Measurements from ENCODE around the gene ADCY6.

The ADCY6 gene

DNA sequence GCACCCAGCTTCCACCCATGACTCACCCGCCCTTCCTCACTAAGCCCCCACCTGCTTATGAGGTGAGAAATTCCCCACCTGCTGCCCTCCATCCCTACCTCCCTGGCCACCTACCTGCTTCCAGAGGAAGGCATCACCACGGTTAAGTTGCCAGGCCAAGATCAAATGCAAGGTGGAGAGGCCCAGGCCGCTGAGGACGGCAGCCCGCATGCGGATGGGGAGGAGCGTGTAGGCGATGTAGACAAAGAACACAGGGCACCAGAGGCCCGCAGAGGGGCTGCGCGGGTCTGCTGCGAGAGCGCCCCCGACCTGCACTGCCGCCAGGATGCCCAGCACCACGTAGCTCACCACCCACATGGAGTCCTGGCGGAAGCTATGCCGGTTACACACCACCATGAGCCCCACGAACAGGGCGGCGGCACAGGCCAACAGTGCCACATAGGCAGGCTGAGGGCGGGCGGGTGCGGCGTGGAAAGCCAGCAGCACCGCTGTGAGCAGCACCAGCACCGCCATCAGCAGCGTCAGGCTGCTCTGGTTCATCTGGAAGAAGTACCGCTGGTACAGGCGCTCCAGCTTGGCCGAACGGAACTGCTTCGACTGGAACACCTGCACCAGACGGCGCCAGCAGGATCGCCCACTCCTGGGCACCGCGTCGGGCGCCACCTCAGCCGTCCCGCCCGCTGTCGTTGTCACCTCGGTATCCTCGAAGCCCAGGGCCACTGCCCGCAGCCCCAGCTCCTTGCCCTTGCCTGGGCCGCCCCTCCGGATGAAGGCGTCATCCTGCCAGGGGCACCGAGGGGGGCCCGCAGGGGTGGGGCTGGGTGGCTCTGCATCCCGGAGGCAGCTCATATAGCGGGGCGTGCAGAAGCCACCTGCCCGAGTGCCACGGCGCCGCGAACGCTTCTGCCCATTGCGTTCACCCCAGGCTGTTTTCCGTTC, 6.2 kb downstream of the ADCY6 start:
- no peak for DNase-seq

DNA sequence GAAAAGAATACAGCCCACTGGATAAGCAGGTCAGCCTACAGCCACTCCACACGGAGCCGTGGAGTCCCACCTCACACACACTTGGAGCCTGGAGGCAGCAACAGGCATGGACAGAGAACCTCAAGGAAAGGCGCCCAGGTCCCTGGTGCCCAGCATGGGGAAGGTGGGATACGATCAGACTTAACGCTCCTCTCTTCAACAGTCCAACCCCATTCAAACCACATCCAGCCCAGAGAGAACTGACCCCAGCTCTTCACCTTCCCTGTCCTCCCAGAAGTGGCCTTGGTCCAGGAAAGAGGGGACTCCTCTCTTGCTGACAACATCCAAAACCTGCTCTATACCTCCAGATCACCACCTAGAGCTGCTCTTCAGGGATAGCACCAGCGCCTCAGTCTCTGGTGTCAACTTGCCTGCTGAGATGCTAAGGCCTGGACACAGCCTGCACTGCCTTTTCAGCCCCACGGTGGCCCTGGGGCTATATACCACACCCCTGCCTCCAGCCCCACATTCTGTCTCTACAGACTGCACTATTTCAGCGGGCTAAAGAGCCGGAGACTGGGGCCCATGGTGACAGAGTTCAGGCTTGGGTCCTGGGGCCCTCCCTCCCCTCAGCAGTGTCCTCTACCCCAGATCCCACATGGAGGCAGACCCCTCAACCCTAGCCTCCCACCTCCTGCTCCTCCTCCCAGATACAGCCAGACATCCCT, 7.0 kb downstream of the ADCY6 start:
- no peak for DNase-seq

DNA sequence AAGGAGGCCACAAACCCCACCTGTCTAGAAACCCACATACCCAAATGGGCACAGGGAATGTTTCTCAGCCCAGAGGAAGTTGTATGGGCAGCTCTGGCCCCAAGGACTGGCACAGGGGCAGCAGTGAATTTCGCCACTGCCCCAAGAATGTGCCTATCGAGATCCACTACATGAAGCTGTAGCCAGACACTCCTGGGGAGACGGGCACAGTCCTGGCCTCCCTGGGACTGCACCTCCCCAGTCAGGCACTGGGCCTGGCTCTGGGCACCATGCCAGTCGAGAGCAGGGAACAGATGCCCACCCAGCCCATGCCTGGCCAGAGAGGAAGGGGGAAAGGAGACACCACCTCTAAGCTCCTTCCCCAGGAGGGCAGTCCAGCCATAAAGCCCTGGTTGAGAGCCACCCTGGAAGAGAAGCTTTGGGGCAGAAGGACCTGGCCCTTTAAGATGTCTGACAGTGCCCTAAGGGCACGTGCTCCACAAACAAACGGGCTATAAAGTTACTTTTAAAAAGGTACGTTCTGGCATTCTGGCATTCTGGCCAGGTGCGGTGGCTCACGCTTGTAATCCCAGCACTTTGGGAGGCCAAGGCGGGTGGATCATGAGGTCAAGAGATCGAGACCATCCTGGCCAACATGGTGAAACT, 8.4 kb downstream of the ADCY6 start:
- no peak for DNase-seq

DNA sequence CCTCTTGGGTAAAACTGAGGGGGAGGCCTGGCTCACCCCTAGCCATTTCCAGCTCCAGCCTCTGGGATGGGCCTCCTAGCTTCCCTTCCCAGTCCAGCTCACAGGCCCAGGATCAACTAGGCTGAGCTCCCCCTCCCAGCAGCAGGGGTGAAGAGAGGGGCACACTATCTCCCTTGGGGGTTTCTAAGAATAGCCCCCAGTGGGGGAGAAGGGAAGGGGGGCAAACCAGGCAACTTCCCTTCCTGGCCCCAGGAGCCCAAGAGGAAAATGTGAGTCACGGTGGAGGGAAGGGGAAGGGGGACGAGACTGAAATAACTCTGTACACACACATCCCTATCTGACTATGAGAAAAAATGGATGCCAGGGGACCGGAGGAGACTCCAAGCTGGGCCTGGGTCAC, 9.0 kb downstream of the ADCY6 start:
- DNase-seq, result peak; percentile 85

DNA sequence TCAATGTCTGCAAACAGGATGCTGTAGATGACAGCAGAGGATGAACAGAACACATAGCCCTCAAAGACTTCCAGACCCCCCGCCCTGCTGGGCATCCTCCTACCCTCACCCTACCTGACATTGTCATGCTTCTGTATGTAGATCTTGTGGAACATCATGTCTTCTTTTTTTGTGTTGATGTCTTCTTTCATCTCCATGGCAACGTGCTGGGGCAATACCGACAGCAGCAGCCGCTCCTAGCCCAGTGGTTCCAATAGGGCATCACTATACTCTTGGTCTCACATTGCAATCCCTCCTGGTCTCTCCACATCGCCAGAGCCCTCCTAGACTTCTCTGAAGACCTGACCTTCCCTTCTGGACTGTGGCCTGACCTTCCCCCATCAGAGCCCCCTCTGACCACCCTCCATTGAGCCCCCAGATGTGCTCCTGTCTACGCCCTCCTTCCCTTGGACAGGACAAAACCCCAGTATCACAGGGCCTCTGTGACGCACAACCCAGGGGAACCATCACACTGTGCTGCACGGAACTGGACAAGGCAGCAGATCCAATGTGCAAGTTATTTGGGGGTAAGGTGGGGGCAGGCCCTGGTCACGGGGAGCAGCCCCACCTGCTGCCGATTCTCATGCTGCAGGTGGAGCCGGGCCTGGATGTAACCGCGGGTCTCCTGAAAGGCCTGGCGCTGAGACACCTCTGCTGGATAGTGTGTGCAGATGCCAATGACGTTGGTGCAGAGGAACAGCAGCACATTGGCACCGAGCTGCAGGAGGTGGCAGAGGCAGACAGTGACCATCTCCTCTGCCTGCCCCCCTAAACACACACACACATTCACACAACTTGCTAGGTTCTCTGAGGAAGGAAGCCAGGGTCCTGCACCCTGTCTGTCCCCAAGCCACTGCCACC, 11.1 kb downstream of the ADCY6 start:
- DNase-seq, result no peak

DNA sequence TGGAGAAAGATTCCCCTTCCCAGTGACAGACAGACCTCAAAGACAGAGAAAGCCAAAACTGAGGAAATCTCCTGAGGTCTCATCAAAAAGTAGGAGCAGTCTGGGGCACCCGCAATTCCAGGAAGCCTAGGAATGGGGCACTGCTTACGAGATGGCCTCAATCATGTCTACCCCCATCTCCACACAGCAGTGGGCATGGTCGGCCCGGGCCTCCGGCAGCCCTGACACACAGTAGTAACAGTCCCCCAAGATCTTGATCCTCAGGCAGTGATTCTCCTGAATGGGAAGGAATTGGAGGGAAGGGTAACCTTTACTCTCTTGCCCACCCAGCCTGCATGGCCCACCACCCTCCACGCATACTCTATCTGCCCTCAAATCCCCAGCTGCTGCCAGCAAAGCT, 11.9 kb downstream of the ADCY6 start:
- no peak for DNase-seq

DNA sequence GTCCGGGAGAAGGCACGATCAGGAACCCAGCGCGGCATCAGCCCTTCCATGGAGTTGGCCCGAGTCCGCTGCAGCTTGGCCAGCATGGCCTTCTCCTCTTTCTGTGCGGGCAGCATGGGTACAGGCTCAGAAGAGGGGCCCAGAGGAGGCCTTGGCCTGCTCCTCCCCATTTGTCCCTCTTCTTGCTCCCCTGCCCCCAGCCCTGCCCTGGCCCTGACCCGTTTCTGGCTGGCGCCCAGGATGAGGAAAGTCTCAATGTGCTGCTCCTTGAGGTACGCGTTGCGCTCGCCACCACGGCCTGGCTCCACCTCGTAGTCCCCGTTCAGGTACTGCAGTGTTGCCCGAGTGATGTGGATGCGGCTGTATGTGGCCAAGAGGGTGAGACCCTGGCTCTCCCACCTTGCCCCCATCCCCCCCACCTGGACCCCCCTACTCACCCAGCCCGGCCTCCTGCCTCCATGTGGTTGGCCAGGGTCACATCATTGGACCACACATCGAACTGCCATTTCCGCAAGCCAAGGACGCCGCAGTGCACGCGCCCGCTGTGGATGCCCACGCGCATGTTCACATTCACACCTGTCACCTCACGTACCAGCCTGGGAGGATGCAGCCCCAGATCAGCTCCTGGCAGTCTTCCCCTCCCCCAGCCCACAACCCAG, 12.8 kb downstream of the ADCY6 start:
- no peak for DNase-seq

DNA sequence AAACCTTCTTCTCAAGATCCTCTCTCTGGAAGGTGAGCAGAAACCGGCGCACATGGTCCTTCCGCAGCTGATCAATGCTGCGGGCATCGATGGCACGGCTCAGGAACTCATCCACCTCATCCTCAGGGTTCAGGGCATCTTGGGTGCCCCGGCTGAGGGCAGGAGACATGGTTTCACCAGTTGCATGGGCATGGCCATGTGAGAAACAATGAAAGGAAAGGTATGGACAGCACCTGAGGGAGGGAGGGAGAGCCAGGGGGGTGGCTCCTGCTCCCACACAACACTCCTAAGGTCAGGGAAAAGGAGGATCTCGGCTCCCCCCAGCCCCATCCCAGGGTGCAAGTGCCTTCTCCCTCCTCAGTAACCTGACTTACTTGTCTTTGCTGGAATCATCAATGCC, 13.6 kb downstream of the ADCY6 start:
- DNase-seq, result no peak

DNA sequence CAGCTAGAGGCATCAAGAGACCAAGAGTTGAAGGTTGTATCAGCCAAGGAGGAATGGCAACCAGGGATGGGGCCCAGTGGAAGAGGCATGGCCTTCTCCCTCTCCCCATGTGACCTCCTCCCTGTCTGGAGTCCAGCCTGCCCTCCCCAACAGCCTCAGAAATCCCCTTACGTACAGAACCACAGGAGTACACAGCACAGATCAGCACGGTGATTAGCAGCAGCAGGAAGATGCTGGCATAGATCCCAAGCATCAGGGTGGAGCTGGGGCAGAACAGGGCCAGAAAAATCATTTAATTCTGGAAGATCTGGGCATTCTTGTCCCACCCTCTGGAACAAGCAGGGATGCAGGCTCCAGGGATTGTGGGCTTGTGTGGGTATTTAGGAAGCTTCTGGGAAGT, 14.4 kb downstream of the ADCY6 start:
- DNase-seq, result no peak

DNA sequence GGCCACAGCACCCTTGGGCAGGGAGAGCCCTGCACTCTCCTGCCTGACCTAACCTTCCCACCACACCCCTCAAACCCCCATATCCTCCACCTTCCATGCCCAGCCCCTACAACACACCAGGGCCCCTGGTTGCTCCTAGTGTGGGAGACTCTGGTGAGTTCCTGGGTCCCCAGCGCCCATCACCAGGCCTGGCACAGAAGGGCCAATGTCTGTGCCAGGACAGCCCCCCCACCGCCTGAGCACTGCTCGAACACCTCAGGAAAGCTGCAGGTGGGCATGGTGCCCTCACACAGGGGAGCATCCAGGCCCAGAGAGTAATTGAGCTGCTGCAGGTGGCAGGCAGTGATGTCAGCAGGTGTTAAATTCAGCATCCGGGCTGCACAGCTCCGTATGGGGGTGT, 15.2 kb downstream of the ADCY6 start:
- DNase-seq, result no peak

DNA sequence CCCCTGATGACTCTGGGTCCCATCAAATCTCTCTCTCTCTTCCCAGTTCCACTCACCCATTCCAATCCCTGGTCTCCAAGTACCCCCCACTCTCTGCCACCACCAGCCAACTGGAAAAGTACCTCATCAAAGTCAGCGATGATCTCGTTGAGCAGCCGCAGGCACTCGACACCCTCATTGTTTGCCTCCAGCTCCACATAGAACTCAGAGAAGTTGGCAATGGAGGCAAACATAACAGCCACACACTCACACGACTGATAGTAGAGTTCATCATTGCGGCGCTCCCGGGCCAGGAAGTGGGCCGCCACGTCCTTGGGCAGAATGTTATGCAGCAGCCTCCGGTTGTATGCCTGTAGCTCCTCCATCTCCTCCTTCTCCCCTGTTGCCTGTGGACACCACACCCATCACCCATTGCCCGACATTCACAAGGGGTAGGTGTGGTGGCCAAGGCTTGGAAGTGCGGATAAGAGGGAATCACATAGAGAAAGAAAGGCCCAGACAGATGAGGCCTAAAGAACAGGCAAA, 17.2 kb downstream of the ADCY6 start:
- no peak for DNase-seq

DNA sequence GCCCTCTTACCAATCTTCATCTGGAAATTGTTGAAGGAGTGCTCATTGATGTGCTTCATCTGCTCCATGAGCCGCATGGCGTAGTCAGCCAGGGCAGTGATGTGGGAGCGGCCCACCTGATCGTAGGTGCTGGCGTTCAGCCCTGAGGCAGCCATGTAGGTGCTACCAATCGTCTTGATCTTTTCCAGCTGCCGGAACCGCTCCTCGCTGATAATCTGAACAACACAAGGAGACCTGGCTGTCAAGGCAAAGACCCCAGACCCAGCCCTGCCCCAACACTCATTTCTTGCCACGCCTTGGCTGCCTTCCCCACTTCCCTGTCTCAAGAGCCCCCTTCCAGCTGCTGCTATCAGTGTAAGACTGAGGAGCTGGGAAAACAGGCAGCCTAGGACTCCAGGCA, 18.1 kb downstream of the ADCY6 start:
- no peak for DNase-seq

DNA sequence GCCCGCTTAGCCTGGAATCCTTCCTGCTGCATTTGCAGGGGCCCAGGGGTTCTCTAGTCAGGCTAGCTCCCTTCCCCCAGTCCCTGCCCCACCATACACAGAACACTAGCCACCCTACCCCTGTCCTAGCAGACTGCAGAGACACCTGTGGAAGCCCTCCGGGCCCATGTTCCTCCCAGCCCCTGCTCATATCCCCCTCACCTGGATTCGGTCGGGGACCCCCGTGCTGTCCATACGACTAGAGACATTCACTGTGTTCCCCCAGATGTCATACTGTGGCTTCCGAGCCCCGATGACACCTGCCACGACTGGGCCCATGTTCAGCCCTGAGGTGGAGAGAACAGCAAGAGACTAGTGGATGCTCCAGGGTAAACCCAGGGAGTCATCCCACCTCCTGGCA, 20.2 kb downstream of the ADCY6 start:
- no peak for DNase-seq

DNA sequence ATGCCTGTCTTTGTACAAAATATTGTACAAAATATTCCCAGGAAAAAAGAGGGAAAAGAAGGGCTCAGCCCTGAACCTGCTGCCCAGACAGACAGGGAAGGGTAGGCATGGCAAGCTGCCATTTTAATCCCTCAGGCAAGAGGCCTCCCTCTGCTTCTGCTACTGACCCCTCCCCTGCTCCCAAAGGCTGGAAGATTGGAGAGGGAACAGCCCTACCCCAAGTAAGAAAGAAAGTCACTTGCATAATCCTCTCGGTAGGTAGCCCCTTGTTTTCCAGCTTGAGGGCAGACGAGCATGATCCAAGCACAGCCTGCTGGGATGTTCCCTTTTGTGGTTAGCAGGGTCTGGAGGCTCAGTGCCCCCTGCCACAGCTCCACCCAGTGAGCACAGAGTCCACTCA, 20.7 kb downstream of the ADCY6 start:
- DNase-seq, result no peak

DNA sequence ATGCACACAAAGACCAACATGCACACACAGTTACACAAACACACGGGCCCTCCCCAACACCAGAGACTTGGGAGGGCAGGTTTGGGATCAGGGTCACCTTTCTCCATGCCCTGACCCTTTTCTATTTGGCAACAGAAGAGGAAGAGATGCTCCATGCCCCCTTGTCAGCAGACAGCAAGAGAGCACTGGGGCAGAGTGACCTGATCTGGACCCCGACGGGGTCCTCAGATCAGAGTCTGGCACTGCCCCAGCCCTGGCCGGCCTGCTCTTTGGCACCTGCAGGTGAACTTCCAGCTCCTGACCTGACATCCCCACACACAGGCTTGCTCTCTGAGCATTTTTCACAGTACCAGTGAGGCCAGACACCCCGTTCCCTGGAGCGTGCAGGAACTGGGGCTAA, 21.4 kb downstream of the ADCY6 start:
- no peak for DNase-seq

DNA sequence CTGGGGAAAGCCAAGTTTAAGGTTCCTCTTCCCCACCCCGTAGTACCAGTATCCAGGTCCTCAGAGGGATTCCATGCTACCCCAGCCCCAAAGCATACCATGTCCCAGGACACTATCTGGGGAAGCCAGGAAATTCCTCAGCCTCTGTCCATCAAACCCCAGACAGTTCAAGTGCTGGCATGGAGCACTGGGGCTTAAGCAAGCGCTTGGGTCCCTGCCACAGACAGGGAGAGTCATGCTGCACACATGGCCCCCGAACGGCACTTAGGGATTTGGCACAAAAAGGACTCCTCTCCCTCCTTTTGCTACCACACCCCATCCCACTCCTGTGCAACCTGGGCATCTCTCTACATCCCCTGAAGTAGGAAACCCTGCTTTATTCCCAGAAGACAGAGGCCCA, 21.8 kb downstream of the ADCY6 start:
- no peak for DNase-seq

DNA sequence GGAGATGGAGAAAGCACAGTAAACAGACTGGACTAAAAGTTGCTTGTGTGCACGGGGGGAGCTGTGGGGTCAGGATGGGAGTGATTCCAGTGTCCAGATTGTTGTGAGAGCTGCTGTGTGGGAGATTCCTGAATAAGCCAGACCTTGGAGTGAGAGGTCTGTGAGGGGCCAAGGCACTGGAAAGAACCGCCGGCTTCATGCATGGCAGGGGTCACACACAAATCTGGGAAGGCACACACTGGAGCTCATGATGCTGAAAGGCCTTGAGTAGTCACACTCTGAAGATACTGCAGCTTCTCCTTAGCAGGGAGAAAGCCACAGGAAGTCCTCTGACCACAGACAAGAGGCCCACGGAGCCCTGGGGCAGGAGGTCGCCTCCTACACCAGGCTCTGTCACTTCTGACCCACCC, 23.1 kb downstream of the ADCY6 start:
- peak; percentile 87 for DNase-seq

DNA sequence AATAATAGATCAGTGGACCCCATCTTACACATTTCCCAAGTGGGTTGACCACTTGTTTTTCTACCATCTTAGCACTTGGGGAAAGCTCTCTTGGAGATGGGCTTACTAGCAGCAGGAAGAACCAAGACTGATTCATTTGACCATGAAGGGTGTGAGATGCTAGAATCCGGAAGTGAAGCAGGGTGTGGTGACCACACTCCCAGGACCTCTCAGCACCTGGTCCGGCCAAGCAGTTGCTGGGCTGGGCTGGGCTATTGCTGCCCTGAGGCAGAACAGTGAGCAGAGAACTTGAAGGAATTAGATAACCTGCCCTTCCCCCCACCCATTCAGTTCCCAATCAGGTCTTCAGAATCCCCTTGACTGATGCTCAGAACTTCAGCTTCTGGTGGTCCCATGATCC, 24.4 kb downstream of the ADCY6 start:
- DNase-seq, result peak; percentile 64

DNA sequence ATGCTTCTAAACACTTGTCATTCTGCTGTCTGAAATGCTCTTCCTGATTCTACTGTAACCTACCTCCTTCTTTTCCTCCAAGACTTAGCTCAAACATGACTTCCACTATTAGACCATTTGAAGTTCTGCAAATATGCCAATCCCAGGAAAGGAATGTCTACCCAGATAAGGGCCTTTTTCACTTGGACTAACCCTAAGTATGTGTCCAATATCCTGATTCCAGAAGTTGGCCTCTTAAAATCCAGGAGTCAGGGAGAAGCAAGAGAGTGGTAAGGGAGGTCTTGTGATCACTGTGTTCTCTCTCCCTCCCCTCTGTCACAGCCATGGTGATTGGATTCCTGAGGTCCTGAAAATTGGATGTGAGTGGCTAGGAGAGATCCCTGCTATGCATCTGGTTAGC, 30.2 kb downstream of the ADCY6 start:
- no peak for DNase-seq

DNA sequence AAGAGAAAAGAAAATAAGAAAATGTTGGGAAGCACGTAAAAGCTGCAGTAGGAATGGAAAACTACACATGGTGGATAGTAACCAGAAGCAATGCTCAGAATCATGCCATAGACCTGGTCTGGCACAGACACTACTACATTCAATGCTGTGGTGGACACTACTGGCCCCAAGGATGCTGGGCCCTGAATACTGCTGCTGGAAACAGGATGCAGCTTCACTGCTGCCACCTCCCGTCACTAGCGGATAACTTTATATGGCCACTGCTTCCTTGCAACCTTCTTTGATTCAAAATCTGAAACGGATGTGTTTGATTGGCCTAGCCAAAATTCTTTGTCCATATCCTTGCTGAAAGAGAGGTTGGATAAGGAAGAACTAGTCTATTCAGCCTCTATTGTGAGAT, 30.7 kb downstream of the ADCY6 start:
- DNase-seq, result no peak

DNA sequence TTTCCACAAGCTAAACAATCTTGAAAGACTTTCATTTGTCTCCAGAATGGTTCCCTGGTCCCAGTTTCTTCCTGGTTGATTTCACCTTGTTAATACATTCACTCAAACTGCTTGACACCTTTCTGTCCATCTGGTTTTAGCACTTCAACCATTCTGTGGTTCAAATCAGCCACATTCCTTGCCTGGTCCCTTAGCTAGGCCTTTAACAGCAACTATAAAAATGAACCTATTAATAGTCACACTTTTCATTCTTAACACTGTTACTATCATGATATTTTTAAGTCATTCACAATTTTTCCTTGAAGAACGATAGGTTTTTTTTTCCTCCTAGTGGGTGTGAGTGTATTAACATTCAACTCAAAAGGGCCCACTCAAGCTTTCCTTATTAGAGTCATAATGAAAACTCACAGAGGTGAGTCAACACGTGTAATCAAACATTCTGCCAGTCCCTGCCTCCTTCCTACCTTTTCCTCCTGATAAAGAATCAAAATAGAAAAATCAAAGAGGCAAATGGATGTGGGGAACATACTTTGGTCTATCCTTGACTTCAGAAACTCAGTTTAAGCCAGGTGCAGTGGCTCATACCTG, 38.0 kb downstream of the ADCY6 start:
- no peak for DNase-seq

DNA sequence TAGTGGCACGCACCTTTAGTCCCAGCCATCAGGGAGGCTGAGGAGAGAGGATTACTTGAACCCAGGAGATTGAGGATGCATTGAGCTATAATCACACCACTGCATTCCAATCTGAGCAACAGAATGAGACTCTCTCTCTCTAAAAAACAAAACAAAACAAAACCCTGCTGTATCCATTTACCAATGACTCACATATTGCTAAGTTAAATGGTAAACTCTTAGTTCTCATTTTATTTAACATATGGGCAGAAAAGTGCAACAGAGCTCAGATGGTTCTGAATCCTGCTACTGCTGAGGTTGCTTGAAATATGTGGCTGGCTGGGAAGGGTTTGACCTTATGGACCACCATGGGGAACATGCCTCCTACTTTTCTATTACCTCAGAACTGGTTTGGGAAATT, 38.7 kb downstream of the ADCY6 start:
- DNase-seq, result no peak

Data from MV-4-11 (cell line).